Liver (tissue), 2 donors: Measurements from ENCODE around the gene ADCY10.

Experiments used
- YY1 ChIP-seq: IDR thresholded peaks from 2 replicates; pipeline ENCODE4 v1.6.1; 2016; ENCODE audit warnings: antibody characterized with exemption, mild to moderate bottlenecking
- ZBTB33 ChIP-seq: IDR thresholded peaks from 2 replicates; pipeline ENCODE4 v1.6.1; 2016; ENCODE audit warnings: antibody characterized with exemption
- TF ChIP-seq, protein P1 (sequence below): fragments of 150-350 bp; IDR thresholded peaks from 2 replicates; pipeline ENCODE4 v1.5.1; 2017; ENCODE audit warnings: improper control_type of control experiment, low read depth, low read length; ENCODE audit not compliant: missing input control
- TF ChIP-seq, protein P2 (sequence below): IDR thresholded peaks from 2 replicates; pipeline ENCODE4 v1.6.1; 2016; ENCODE audit warnings: antibody characterized with exemption, mild to moderate bottlenecking
- donor health status: healthy.

DNA sequence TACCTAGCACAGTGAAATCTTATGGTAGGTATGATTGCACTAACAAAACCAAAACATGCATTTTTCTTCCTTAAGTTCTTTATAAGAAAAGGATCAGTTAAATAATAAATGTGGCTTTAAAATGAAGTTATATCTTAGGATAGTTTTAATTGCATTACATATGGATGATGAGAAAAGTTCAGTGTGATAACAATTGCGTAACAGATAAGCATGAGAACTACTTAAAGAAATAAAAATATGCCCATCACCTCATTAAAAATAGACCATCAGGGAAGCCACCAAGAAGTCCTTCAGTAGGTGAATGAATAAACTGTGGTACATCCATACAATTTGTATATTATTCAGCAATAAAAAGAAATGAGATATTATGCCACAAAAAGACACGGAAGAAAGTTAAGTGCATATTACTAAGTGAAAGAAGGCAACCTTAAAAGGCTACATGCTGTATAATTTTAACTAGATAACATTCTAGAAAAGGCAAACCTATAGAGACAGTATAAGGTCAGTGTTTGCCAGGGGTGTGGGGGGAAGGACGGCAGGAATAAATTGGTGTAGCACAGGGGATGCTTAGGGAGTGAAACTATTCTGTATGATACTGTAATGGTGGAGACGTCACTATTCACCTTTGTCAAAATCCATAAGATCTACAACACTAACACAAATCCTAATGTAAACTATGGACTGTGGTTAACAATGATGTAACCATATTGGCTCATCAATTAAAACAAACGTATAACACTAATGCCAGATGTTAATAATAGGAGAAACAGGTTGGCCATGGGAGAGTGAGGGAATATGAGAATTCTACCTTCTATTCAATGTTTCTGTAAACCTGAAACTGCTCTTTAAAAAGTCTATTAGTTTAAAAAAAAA is 149.2 kb downstream of the ADCY10 start:
- TF ChIP-seq, protein P1, sequence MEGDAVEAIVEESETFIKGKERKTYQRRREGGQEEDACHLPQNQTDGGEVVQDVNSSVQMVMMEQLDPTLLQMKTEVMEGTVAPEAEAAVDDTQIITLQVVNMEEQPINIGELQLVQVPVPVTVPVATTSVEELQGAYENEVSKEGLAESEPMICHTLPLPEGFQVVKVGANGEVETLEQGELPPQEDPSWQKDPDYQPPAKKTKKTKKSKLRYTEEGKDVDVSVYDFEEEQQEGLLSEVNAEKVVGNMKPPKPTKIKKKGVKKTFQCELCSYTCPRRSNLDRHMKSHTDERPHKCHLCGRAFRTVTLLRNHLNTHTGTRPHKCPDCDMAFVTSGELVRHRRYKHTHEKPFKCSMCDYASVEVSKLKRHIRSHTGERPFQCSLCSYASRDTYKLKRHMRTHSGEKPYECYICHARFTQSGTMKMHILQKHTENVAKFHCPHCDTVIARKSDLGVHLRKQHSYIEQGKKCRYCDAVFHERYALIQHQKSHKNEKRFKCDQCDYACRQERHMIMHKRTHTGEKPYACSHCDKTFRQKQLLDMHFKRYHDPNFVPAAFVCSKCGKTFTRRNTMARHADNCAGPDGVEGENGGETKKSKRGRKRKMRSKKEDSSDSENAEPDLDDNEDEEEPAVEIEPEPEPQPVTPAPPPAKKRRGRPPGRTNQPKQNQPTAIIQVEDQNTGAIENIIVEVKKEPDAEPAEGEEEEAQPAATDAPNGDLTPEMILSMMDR, result no peak
- TF ChIP-seq, protein P2, sequence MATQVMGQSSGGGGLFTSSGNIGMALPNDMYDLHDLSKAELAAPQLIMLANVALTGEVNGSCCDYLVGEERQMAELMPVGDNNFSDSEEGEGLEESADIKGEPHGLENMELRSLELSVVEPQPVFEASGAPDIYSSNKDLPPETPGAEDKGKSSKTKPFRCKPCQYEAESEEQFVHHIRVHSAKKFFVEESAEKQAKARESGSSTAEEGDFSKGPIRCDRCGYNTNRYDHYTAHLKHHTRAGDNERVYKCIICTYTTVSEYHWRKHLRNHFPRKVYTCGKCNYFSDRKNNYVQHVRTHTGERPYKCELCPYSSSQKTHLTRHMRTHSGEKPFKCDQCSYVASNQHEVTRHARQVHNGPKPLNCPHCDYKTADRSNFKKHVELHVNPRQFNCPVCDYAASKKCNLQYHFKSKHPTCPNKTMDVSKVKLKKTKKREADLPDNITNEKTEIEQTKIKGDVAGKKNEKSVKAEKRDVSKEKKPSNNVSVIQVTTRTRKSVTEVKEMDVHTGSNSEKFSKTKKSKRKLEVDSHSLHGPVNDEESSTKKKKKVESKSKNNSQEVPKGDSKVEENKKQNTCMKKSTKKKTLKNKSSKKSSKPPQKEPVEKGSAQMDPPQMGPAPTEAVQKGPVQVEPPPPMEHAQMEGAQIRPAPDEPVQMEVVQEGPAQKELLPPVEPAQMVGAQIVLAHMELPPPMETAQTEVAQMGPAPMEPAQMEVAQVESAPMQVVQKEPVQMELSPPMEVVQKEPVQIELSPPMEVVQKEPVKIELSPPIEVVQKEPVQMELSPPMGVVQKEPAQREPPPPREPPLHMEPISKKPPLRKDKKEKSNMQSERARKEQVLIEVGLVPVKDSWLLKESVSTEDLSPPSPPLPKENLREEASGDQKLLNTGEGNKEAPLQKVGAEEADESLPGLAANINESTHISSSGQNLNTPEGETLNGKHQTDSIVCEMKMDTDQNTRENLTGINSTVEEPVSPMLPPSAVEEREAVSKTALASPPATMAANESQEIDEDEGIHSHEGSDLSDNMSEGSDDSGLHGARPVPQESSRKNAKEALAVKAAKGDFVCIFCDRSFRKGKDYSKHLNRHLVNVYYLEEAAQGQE, result no peak
- TF ChIP-seq ZBTB33 (no peak), YY1 (no peak)
